GM21528 (cell line): ENCODE measurements around the gene DLST.

Experiments used
- ATAC-seq: cut with Tn5 transposase; IDR thresholded peaks from one replicate; pipeline ENCODE4 v1.9.1; 2021; ENCODE audit warnings: mild to moderate bottlenecking, moderate library complexity; ENCODE audit not compliant: unreplicated experiment, low FRiP score

The DLST gene

DNA sequence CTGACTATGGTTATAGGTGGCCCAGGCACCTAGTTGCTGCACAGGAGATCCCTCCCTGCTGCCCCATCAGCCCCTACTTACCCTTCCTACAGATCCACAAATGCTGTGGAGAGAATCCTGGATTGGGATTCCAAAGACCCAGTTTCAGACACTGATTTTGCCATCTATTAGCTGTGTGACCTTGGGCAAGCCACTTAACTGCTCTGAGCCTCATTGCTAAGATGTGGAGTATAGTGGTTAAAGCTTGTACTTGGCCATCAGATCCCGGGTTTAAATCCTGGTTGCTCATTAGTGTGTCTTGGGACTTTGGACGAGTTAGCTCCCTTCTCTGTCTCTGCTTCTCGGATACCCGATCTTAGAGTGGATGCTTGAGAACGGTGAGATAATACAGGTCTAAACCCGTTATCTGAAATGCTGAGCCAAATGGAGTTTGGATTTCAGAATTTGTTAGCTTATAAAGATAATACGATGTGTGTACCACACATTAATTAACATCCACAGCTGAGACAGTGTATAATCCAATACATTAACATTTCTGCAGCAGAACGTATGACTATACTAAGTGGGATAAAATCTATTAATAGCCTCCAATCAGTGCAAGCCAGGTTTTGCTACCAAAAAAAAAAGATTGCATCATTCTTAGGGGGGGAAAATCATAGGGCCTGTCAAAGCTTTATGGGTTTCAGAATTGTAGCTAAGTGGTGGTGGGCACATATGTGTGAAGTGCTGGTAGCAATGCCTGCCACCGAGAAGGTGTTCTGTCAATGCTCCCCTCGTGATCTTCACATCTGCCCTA, 21.8 kb upstream of the DLST start:
- ATAC-seq = no peak

GRCh38 chr14:74860899-74861733, 20.6 kb upstream of the DLST start:
- no peak for ATAC-seq

DNA sequence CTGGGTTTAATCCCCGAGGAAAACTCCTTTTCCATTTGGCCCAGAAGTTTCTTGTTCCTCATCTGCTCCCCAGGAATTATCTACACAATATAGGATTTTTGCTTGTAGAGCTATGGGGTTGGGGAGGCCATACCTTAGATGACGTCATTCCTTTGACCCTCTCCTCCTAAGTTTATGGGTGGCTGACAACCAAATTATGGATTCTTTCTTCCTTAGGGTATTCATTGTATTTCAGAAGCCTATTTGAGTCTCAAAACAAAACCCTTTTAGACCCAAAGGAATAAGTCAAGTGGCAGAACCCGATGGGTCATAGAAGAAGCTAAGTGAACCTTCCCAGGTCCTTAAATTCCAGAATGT, 20.0 kb upstream of the DLST start:
- ATAC-seq = no peak

GRCh38 chr14:74863274-74863673, 18.4 kb upstream of the DLST start:
- ATAC-seq = no peak

DNA sequence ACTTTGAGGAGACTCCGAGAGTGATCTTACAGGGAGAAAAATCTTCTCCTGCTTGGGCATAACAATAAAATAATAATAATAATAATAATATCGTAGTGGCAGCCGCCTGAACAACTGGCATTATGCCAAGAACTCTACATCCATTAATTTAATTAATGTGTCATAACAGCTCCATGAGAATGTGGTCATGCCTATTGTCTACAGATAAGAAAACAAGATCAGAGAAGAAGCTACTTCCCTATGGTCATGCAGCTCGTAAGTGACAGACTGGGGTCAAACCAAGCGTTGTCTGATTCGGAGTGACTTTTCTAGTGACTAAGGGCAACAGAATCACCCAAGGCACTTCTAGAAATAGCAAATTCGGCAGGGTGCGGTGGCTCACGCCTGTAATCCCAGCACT, 17.5 kb upstream of the DLST start:
- no peak for ATAC-seq

DNA sequence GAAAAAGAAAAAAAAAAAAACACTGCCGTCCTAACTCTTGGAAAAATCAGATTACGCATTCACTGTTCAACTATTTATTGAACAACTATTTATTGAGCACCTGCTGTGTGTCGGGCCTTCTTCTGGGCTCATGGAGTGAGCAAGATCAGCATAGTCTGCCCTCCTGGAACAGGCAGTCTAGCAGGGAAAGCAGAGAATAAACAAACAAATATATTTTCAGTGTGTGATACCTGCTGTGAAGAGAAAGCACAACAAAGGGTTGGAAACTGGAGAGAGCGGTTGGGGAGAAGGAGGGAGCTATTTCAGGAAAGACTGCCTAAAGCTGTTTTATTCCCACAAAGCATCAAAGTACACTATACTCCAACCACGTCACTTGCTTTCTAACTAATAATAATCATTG, 16.6 kb upstream of the DLST start:
- no peak for ATAC-seq

DNA sequence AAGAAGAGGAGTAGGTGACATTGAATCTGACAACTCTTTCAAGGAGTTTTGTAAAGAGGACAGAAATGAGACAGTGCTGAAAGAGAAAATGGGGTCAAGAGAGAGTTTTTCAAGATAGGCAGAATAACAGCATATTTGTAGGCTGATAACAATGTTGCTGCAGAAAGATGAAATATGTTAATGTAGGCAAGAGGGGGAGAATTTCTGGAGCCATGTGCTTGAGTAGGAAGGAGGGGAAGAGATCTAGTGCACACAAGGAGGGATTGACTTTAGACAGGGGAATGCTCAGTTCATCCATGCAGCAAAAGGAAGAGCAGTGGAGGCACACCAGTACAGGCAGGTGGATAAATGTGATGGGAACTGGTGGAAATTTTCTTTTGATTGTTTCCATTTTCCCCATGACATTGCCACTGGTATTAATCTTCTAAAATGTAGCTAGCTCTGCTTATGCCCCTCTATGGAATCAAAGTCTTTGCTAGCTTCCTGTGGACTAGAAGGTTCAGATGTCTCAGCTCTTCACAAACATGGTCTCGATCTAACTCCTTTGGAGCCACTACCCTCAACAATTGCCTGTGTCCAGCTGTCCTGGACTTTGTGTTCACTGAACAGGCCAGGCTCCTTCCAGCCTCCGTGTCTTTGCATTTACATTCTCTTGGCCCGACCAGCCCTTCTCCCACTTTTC, 14.9 kb upstream of the DLST start:
- no peak for ATAC-seq

GRCh38 chr14:74867673-74868072, 14.0 kb upstream of the DLST start:
- ATAC-seq = no peak

DNA sequence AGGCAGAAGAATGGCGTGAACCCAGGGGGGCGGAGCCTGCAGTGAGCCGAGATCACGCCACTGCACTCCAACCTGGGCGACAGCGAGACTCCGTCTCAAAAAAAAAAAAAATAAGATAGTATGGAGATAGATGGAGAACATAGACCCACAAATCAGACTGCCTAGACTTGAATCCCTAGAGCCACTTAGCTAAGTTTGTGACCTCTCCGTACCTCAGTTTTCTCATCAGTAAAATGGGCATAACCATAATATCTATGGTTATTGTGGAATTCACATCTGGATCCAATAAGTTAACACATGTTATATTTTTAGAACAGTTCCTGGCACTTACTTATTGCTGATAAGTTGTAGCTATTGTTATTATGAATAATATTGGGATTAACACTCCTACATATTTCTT, 13.0 kb upstream of the DLST start:
- ATAC-seq = no peak

- no peak for ATAC-seq
Measured at GRCh38 chr14:74871819-74872218, 9.9 kb upstream of the DLST start.

GRCh38 chr14:74875204-74875603, 6.5 kb upstream of the DLST start:
- no peak for ATAC-seq

DNA sequence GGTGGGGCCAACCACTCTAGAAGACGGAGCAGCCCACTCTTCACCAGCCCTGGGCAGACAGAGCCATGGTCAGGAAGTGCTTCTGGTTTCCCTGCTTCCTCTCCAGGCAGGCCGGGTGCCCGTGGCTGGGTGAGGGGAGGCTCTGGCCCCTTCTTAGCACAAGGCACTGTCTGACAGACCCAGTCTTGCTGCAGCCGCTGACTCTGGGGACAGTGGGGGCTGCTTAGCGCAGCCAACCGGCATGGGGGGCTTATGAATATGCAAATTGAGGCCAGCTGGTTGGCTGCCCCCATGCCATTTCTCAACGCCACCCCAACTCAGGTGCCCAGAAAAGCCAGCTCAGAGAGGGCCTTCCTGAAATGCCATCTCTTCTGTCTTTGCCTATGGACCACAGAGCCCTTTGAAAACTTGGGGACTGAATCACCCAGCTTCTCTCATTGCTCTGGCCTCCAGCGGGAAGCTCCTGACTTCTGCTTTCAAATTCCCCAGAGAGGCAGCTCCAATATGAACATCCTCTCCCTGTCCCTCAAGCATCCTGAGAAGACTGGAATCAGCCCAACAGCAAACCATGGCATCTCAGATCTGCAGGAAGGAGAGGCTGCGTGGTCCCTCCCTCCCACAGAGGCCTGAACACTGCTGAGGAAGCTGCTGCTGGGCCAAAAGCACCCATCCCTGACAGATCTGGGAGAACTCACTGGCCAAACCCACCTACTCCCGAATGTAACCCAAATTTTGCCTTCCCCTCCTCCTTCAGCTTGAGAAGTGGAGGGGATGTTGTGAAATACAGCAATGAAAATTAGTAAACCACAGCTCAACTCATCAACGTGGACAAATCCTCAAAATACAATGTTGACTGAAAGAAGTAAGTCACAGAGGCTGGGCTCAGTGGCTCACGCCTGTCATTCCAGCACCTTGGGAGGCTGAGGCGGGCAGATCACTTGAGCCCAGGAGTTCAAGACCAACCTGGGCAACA, 5.5 kb upstream of the DLST start, which contains the start of gene PROX2:
Gene PROX2, minus strand, starts transcription at position 205 of the 973 bp plus-strand sequence. CDS start 12,311 bp downstream, outside the sequence.
- no peak for ATAC-seq

DNA sequence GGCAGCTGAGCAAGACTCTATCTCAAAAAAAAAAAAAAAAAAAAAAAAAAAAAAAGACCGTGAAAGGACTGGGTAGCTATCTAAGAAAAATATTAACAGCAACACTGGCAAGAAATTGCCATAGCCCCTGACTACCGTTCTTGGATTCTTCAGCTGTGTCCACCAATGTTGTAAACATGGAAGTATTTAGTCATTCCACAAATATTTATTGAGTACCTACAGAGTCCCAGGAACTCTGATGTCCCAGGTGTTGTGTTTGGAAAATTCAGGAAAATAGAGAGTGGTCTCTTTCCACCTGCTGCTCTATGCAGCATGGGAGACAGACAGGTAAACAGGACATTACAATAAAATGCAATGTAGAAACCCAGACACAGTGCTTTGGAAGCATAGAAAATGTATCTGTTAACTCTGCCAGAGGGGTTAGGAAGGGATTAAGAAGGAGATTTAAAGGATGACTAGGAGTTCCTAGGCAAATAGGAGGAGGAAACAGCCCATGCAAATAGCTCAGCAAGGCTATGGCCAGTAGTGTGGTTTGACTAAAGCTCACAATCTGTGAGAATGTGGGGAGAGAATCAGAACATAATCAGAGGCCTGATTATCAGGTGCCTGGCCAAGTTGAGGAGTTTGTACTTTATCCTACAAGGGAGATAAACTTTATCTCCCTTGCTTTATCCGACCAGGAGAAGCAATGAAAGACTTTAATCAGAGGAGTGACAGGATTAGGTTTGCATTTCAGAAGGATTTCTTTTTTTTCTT, 2.1 kb upstream of the DLST start:
- ATAC-seq = no peak

DNA sequence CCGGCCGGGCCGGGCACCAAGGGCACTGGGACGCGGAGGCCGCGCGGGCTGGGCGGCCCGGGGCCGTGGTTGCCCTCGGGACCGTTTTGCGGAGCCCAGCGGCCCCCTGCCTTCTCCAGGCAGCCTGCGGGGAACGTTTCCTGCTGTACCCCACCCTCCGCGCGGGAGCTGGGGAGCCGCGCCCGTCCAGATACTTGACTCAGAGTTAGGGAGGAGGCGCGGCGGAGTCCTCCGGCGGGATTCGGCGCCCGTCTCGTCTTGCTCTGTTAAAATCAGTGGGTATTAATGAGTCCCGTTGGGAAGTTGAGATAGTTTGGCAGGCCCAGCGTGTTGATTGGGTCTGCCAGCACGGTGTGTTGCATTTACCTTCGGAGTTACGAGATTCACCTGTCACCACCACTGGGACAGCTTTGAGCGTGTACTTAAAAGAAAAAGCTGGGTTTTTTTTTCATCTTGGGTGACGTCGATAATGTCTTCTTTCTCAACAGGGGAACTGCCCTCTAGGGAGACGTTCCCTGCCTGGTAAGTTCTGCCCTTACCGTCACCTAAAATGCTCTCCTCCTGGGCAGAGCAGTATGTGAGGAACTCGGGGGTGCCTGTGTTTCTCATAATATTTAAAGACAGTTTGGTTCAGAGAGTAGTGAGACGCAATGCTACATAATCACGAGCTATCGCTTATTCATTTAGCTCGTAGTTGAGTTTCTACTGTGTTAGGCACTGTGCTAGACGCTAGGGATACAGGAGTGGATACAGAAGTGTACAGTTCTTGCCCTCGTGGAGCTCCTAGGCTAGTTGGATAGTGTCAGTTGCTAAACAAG, 596 bp downstream of the DLST start:
- ATAC-seq = peak; percentile 47

DNA sequence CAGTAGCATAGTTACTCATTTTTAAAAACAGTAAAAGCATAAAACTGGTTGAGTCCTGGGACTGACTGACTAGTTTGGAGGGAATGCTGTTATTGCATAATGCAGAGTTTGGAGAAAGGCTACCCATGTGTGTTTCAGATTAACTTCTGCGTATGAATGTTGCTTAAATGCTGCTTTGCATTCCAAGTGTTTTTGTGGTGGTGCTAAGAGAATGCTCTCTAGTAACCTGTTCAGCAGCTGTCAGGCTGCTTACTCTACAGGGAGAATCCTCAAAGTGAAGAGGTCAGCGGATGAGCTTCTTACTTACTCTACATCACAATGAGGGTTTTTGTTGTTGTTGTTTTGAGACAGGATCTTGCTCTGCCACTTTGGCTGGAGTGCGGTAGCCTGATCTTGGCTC, 4.3 kb downstream of the DLST start:
- no peak for ATAC-seq

DNA sequence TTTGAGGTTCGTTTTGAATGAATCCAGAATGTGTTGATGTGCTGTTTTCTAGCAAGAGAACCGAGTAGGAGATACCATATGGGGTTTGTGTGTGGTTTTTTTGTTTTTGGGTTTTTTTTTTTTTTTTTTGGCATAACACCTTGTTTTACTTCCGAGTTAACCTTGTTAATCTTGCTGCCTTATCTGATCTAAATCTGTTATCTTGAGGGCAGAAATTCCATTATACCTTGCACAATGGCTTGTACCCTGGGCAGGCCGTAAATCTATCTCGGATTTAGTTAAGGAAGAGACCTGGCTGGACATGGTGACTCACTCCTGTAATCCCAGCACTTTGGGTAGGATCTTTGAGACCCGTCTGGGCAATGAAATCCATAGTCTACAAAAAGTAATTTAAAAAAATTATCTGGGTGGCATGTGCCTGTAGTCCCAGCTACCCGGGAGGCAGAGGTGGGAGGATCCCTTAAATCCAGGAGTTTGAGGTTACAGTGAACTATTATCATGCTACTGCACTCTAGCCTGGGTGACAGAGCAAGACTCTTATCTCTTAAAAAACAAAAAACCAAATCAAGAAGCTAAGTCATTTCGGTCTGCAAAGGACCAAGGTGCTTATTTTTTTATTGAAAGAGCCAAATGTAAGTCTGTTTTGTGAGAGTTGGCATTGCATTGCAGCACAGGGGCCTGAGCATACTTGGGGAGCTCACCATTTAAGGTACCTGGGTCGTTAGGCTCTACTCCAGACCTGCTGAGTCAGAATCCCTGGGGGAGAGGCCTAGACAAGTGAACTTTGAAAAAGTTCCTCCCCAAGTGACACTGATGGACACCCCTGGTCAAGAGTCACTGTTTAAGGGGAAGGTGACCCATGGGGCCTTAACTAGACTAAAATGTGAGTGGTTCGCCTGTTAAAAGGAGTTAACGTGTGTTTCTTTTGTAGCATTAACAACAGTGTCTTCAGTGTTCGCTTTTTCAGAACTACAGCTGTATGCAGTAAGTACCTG, 6.7 kb downstream of the DLST start:
- no peak for ATAC-seq

GRCh38 chr14:74890262-74890661, 8.5 kb downstream of the DLST start:
- ATAC-seq = no peak
